H1 (cell line): ENCODE results near the gene HIP1. TPM values are rescaled to one million over a fixed set of nuclear protein-coding genes. Genes with fewer than 3 reads are reported as not detected.

Experiments
- CTCF ChIA-PET: fragments of 300-600 bp; sonication (Branson Sonifier 250); formaldehyde crosslinking; loops from one replicate; lab custom pipeline; 2021; ENCODE audit not compliant: partially characterized antibody; lab: Charles Lee
- POLR2A ChIA-PET: fragments of 300-600 bp; sonication (Branson Sonifier 250); formaldehyde crosslinking; loops from one replicate; lab custom pipeline; 2021; ENCODE audit warnings: inconsistent platforms; ENCODE audit not compliant: partially characterized antibody; lab: Charles Lee
- DNase-seq, 2 experiments: peaks; one replicate each; pipeline versions ENCODE4 v3.0.0 to v3.0.0-alpha.2; 2010 to 2022; ENCODE audit warnings: low spot score in 2 of 2, low read depth in 1 of 2, mixed read lengths in 1 of 2
- FAIRE-seq: peaks from 2 replicates; lab custom pipeline; 2011; peaks lifted over from hg19 to GRCh38; lab: Jason Lieb, UNC
- H2AFZ ChIP-seq: 2 replicates; pipeline ENCODE4 v1.8.1; 2012; ENCODE audit warnings: low read length, inconsistent platforms
- H2AK5ac ChIP-seq: 2 replicates; pipeline ENCODE4 v1.6.1; 2013; ENCODE audit warnings: low read depth, low read length
- H2BK120ac ChIP-seq: replicated peaks from 2 replicates; pipeline ENCODE3; 2013; ENCODE audit warnings: low read depth, low read length, inconsistent platforms
- H2BK12ac ChIP-seq: 2 replicates; pipeline ENCODE4 v1.6.1; 2013; ENCODE audit warnings: low read depth, low read length
- H2BK15ac ChIP-seq: 2 replicates; pipeline ENCODE4 v1.6.1; 2013; ENCODE audit warnings: low read length
- H2BK20ac ChIP-seq: 2 replicates; pipeline ENCODE4 v1.6.1; 2013; ENCODE audit warnings: low read length
- H2BK5ac ChIP-seq: 2 replicates; pipeline ENCODE4 v1.6.1; 2013; ENCODE audit warnings: low read depth, low read length
- H3K14ac ChIP-seq: 2 replicates; pipeline ENCODE4 v1.6.1; 2013; ENCODE audit warnings: inconsistent platforms; ENCODE audit not compliant: insufficient read length
- H3K18ac ChIP-seq: 2 replicates; pipeline ENCODE4 v1.6.1; 2013; ENCODE audit warnings: low read length; ENCODE audit errors: extremely low read depth
- H3K23ac ChIP-seq: 2 replicates; pipeline ENCODE4 v1.6.1; 2013; ENCODE audit warnings: inconsistent platforms; ENCODE audit not compliant: insufficient read length
- H3K23me2 ChIP-seq: 2 replicates; pipeline ENCODE4 v1.6.1; 2013; ENCODE audit warnings: low read depth, low read length
- H3K27ac ChIP-seq: 2 replicates; pipeline ENCODE4 v1.6.1; 2011; ENCODE audit warnings: low read depth, low read length, inconsistent platforms
- H3K27me3 ChIP-seq, 4 experiments: replicated peaks in 1 of 4; 1 replicate in 1 of 4; 2 replicates in 3 of 4; pipeline versions ENCODE4 v1.6.1 to v1.8.1; 2011 to 2013; ENCODE audit warnings: low read length in 3 of 4, mild to moderate bottlenecking in 3 of 4, inconsistent platforms in 2 of 4, mixed read lengths in 2 of 4, moderate library complexity in 1 of 4; ENCODE audit not compliant: control insufficient read depth in 3 of 4, insufficient read depth in 3 of 4; ENCODE audit errors: extremely low read depth in 1 of 4
- H3K36me3 ChIP-seq, 4 experiments: 2 replicates each; pipeline versions ENCODE4 v1.6.1 to v1.8.1; 2011 to 2013; ENCODE audit warnings: mild to moderate bottlenecking in 4 of 4, low read length in 3 of 4, moderate library complexity in 2 of 4, control low read depth in 1 of 4, inconsistent platforms in 1 of 4; ENCODE audit not compliant: insufficient read depth in 4 of 4, control insufficient read depth in 2 of 4
- H3K4ac ChIP-seq: replicated peaks from 2 replicates; pipeline ENCODE3; 2013; ENCODE audit warnings: low read length, low read depth, mixed read lengths, inconsistent platforms; ENCODE audit not compliant: insufficient read length
- H3K4me1 ChIP-seq, 4 experiments: replicated peaks in 1 of 4; 1 replicate in 1 of 4; 2 replicates in 3 of 4; pipeline versions ENCODE4 v1.6.1 to v1.8.1; 2011 to 2013; ENCODE audit warnings: low read length in 3 of 4, inconsistent platforms in 2 of 4, mixed read lengths in 1 of 4; ENCODE audit not compliant: insufficient read depth in 4 of 4, control insufficient read depth in 3 of 4
- H3K4me2 ChIP-seq, 2 experiments: 2 replicates each; pipeline versions ENCODE4 v1.6.1 to v1.8.1; 2011 to 2013; ENCODE audit warnings: low read depth in 2 of 2, low read length in 2 of 2, control low read depth in 1 of 2, inconsistent platforms in 1 of 2, mild to moderate bottlenecking in 1 of 2; ENCODE audit not compliant: insufficient read depth in 1 of 2
- H3K4me3 ChIP-seq, 4 experiments: fragments of 200-600, 300-600 bp in 1 of 4; sonication (generic), shearing (Covaris generic), sonication (Bioruptor Twin) in 1 of 4; 2 replicates each; pipeline versions ENCODE4 v1.5.1 to v1.8.1; 2011 to 2016; ENCODE audit warnings: low read length in 4 of 4, low read depth in 3 of 4, control low read depth in 2 of 4, inconsistent platforms in 2 of 4, mild to moderate bottlenecking in 2 of 4, mixed read lengths in 1 of 4, moderate library complexity in 1 of 4; ENCODE audit not compliant: insufficient read depth in 2 of 4; ENCODE audit errors: extremely low read depth in 1 of 4
- H3K56ac ChIP-seq: replicated peaks from 2 replicates; pipeline ENCODE3; 2013; ENCODE audit warnings: low read depth, mild to moderate bottlenecking, mixed read lengths, low read length, inconsistent platforms; ENCODE audit not compliant: insufficient read length
- H3K79me1 ChIP-seq: 2 replicates; pipeline ENCODE4 v1.6.1; 2013; ENCODE audit warnings: low read depth, low read length, control low read depth
- H3K79me2 ChIP-seq, 2 experiments: 2 replicates each; pipeline versions ENCODE4 v1.6.1 to v1.8.1; 2012 to 2013; ENCODE audit warnings: low read length in 2 of 2, mild to moderate bottlenecking in 2 of 2, inconsistent platforms in 1 of 2; ENCODE audit not compliant: insufficient read depth in 2 of 2, control insufficient read depth in 1 of 2
- H3K9ac ChIP-seq, 4 experiments: replicated peaks in 1 of 4; 1 replicate in 1 of 4; 2 replicates in 3 of 4; pipeline versions ENCODE4 v1.6.1 to v1.8.1; 2011 to 2013; ENCODE audit warnings: low read depth in 3 of 4, low read length in 3 of 4, control low read depth in 2 of 4, mild to moderate bottlenecking in 2 of 4, moderate library complexity in 2 of 4, inconsistent platforms in 1 of 4; ENCODE audit errors: extremely low read depth in 1 of 4
- H3K9me3 ChIP-seq, 2 experiments: 2 replicates each; pipeline versions ENCODE4 v1.6.1 to v1.8.1; 2012 to 2013; ENCODE audit warnings: mild to moderate bottlenecking in 2 of 2, moderate library complexity in 2 of 2, control low read depth in 1 of 2, inconsistent platforms in 1 of 2, low read depth in 1 of 2, low read length in 1 of 2, mixed read lengths in 1 of 2; ENCODE audit not compliant: insufficient read depth in 2 of 2
- H4K20me1 ChIP-seq, 2 experiments: replicated peaks in 1 of 2; 2 replicates each; pipeline versions ENCODE3 to v1.8.1; 2011 to 2013; ENCODE audit warnings: inconsistent platforms in 2 of 2, low read length in 2 of 2, mild to moderate bottlenecking in 1 of 2; ENCODE audit not compliant: insufficient read depth in 2 of 2, control insufficient read depth in 1 of 2
- H4K5ac ChIP-seq: 2 replicates; pipeline ENCODE4 v1.6.1; 2013; ENCODE audit warnings: low read length, low read depth, mixed read lengths, inconsistent platforms; ENCODE audit not compliant: insufficient read length
- H4K8ac ChIP-seq: 2 replicates; pipeline ENCODE4 v1.8.0; 2013; ENCODE audit warnings: mild to moderate bottlenecking, moderate library complexity, low read length, inconsistent platforms; ENCODE audit not compliant: insufficient read depth; ENCODE audit errors: extremely low read depth
- H4K91ac ChIP-seq: replicated peaks from 2 replicates; pipeline ENCODE3; 2013; ENCODE audit warnings: low read length, mixed read lengths, inconsistent platforms; ENCODE audit not compliant: insufficient read length
- ATF2 ChIP-seq: IDR thresholded peaks from 2 replicates; pipeline ENCODE4 v1.6.1; 2012; ENCODE audit warnings: low read length, inconsistent platforms
- CTCF ChIP-seq, 3 experiments: IDR thresholded peaks; 1 replicate in 2 of 3; 2 replicates in 1 of 3; pipeline versions ENCODE4 v1.5.1 to v1.6.1; 2011; ENCODE audit warnings: low read length in 3 of 3, mild to moderate bottlenecking in 3 of 3, inconsistent platforms in 2 of 3, low read depth in 1 of 3, moderate library complexity in 1 of 3; ENCODE audit not compliant: insufficient read depth in 1 of 3; ENCODE audit errors: control extremely low read depth in 1 of 3
- E2F6 ChIP-seq: IDR thresholded peaks from 2 replicates; pipeline ENCODE4 v1.6.1; 2012; ENCODE audit warnings: inconsistent platforms
- EGR1 ChIP-seq: IDR thresholded peaks from 2 replicates; pipeline ENCODE4 v1.6.1; 2011; ENCODE audit warnings: low read depth, low read length, borderline replicate concordance
- RNF2 ChIP-seq: fragments of 200-900, 300-1000 bp; sonication (generic); IDR thresholded peaks from 2 replicates; pipeline ENCODE4 v1.7.1; 2016; ENCODE audit warnings: borderline replicate concordance, low read depth, mild to moderate bottlenecking, antibody characterized with exemption, low read length; ENCODE audit not compliant: poor library complexity, severe bottlenecking; ENCODE audit errors: missing control alignments
- RXRA ChIP-seq: IDR thresholded peaks from 2 replicates; pipeline ENCODE4 v1.6.1; 2011; ENCODE audit warnings: low read depth, mild to moderate bottlenecking, low read length, moderate library complexity; ENCODE audit not compliant: insufficient read depth
- WGBS, 2 experiments: shearing (Covaris generic) in 1 of 2; methylation state at CpG; one replicate each; pipeline versions ENCODE4 v1.1.6 to v1.1.7; 2013 to 2015; ENCODE audit warnings: low lambda C conversion rate in 2 of 2, mixed read lengths in 2 of 2, inconsistent platforms in 1 of 2, low coverage in 1 of 2, missing lambda C conversion rate in 1 of 2; ENCODE audit not compliant: insufficient replicate concordance in 2 of 2, insufficient coverage in 1 of 2, insufficient read length in 1 of 2; ENCODE audit errors: extremely low coverage in 1 of 2, missing lambda C conversion rate in 1 of 2; 5-methylcytosine and 5-hydroxymethylcytosine counted together
- polyA plus RNA-seq, 7 experiments: library from polyadenylated mRNA; depleted of rRNA in 3 of 7; stranded (reverse) in 5 of 7; unstranded in 2 of 7; fragments of >200 nt in 5 of 7; fragments of 200-250 nt in 2 of 7; gene quantifications; 1 replicate in 5 of 7; 2 replicates in 1 of 7; 4 replicates in 1 of 7; pipeline versions ENCODE4 v1.2.1 to v1.2.3, GENCODE V29; 2011 to 2013; ENCODE audit warnings: missing spikeins in 2 of 7, mixed read lengths in 2 of 7
- total RNA-seq: library from RNA; stranded (reverse); fragmentation: NEBNext Ultra II Directional; extraction: Animal tissue kit (Norgen Biotek cat#: 25700); gene quantifications from 2 replicates; pipeline ENCODE4 v1.2.1, GENCODE V29; 2021

Gene HIP1
- total and polyA plus RNA-seq, 2 of the 8 experiments (the other 6 are each of a cell fraction or from before 2014, with no cell fraction given): 51.8 to 108 TPM

- Histone ChIP-seq H4K5ac (peak overlapping the region; percentile 20), H3K18ac (no peak overlapping the region), H4K20me1 (peaks cover 6 to 10% of the 10 kb centered on the region in 2 experiments), H2BK120ac (no peak overlapping the region), H3K27me3 (no peaks in the 10 kb centered on the region), H3K9me3 (no peaks in the 10 kb centered on the region), H3K4me3 (no peak overlapping the region), H3K79me2 (peaks cover 7 to 61% of the 10 kb centered on the region in 2 experiments; a peak in 3 of 4 replicates), H3K4me2 (no peak overlapping the region), H2BK20ac (no peak overlapping the region), H3K9ac (no peak overlapping the region), H3K14ac (no peak overlapping the region), H4K8ac (no peak overlapping the region), H3K36me3 (peaks cover 0 to 35% (median 9%) of the 10 kb centered on the region in 4 experiments; a peak in 3 of 8 replicates), H4K91ac (no peak overlapping the region), H3K23ac (no peak overlapping the region), H3K23me2 (no peaks in the 10 kb centered on the region), H2BK12ac (no peak overlapping the region), H2BK5ac (peak overlapping the region; percentile 81), H3K4ac (no peak overlapping the region), H3K56ac (no peak overlapping the region), H3K79me1 (peaks cover 15% of the 10 kb centered on the region), H3K4me1 (peaks cover 0 to 10% (median 5%) of the 10 kb centered on the region in 4 experiments; a peak in 5 of 7 replicates), H3K27ac (no peak overlapping the region), H2AK5ac (peak overlapping the region; percentile 82; the same call in 1 of the 2 replicates), H2AFZ (no peak overlapping the region), H2BK15ac (no peak overlapping the region)
- CTCF ChIA-PET: interaction anchor here (0.9 to 1.7 kb wide), 3 partner anchors 9 to 138 kb away, joined by 3 to 9 read pairs (median 4); no protein-coding TSS in a partner anchor
- POLR2A ChIA-PET: interaction anchor here (0.6 to 9.8 kb wide), 10 partner anchors 10 to 114 kb away, joined by 3 to 122 read pairs (median 4); partner anchors contain the start of gene HIP1
- 90% methylated on average over 13 of the region's 13 CpGs; no CpG with 5 or more reads in 1 of the 2 experiments for WGBS, 2 experiments
- DNase-seq (no peak), FAIRE-seq (no peak)
- TF ChIP-seq E2F6 (no peak), RNF2 (no peak), RXRA (no peak), EGR1 (no peak), ATF2 (no peak), CTCF (IDR thresholded peaks at IDR 0.05; ENCODE audit: control extremely low read depth in 1 of 3, insufficient read depth in 1 of 3, low read depth in 1 of 3, low read length in 3 of 3) (no peak)
Observed at GRCh38 chr7:75624134-75624832, 114.5 kb downstream of the HIP1 start.
